GM18520 (cell line): Measurements from ENCODE around the gene WNK4.

Experiments
- ATAC-seq: cut with Tn5 transposase; IDR thresholded peaks from one replicate; pipeline ENCODE4 v1.9.1; 2021; ENCODE audit not compliant: unreplicated experiment

WNK4 gene

GRCh38 chr17:42833767-42834422, 53.5 kb downstream of the WNK4 start:
- no peak for ATAC-seq

- ATAC-seq, result no peak
Measured at GRCh38 chr17:42835732-42836131, 55.3 kb downstream of the WNK4 start.

GRCh38 chr17:42841975-42842685, 61.7 kb downstream of the WNK4 start:
- no peak for ATAC-seq

- no peak for ATAC-seq
Measured at GRCh38 chr17:42843358-42843934, 63.0 kb downstream of the WNK4 start.

- ATAC-seq, result no peak
Measured at GRCh38 chr17:42844271-42844670, 63.9 kb downstream of the WNK4 start, which contains the start of gene AOC2. TSS of gene AOC2 (plus strand) at chr17:42844580. CDS start at chr17:42844627, 47 bp downstream.

- no peak for ATAC-seq
Measured at GRCh38 chr17:42844761-42845555, 64.5 kb downstream of the WNK4 start.

- ATAC-seq, result no peak
Measured at GRCh38 chr17:42845556-42845917, 65.1 kb downstream of the WNK4 start.

GRCh38 chr17:42845918-42846593, 65.6 kb downstream of the WNK4 start:
- ATAC-seq, result peak; percentile 36
